Measurements from ENCODE around the gene TBC1D5. TPM values are rescaled to one million over a fixed set of nuclear protein-coding genes. Genes with fewer than 3 reads are reported as not detected.
"Not testable (repeated sequence)": the region's sequence is repeated elsewhere in the genome, so short reads cannot be mapped to it uniquely, and the experiment has no call there.

TBC1D5 gene
- total and polyA plus RNA-seq, 4 donors, result 34.6 to 135 (median 69.1) TPM

DNA sequence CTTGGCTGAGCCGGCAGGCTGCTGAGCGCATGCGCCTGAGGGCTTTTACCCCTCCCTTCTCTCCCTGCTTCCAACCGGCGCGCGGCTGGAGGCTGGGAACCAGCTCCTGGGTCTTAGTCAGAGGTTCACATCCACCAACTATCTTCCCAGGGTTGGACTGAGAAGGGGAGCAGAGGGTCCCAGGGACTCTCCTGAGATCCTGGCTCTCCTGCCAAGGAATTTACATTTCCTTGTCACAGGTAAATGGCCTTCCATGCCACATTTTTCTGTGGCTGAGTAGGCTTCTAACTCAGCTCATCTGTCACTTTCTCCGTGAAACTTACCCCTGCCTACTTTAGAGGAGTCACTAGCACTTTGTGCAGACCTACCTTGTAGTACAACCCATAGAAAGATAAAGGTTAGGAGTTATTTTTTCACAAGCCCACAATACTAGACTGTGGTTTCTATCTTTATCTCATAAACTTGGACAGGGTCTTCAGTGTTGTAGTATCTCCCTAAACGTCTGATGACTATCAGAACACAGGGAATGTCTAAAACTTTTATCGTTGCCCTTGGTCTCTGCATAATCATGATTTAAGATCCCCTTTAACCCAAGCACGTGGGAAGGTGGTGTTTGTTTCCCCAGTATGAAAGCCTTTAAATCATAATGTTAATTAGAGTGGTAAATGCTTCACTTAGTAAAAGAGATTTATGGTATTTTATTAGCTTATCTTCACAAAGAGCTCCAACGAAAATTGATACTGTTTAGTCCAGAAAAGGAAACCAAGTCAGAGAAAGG lies 638 bp upstream of the TBC1D5 start:
- peak overlapping the region; percentile 82 for H3K4me3 ChIP-seq (ENCODE audit: low read depth, low read length)
- H3K27me3 ChIP-seq (ENCODE audit: control insufficient read depth, insufficient read depth, low read length), result no peaks in the 10 kb centered on the region
- peak in 1 of 6 donors; percentile 28 for DNase-seq (ENCODE audit: low read depth in 4 of 6, low spot score in 6 of 6)
- no peaks in the 10 kb centered on the region for H3K36me3 ChIP-seq (ENCODE audit: control insufficient read depth, insufficient read depth, low read length)
- peaks cover 4% of the 10 kb centered on the region for H3K4me1 ChIP-seq (ENCODE audit: control insufficient read depth, insufficient read depth, low read length)
- whole genome bisulfite sequencing (ENCODE audit: insufficient coverage), result 0% methylated on average over 2 of the region's 12 CpGs
- no peaks in the 10 kb centered on the region for H3K9me3 ChIP-seq (ENCODE audit: control insufficient read depth, insufficient read depth, low read length)
- peak overlapping the region; percentile 96 for H3K27ac ChIP-seq (ENCODE audit: low read depth, low read length)

DNA sequence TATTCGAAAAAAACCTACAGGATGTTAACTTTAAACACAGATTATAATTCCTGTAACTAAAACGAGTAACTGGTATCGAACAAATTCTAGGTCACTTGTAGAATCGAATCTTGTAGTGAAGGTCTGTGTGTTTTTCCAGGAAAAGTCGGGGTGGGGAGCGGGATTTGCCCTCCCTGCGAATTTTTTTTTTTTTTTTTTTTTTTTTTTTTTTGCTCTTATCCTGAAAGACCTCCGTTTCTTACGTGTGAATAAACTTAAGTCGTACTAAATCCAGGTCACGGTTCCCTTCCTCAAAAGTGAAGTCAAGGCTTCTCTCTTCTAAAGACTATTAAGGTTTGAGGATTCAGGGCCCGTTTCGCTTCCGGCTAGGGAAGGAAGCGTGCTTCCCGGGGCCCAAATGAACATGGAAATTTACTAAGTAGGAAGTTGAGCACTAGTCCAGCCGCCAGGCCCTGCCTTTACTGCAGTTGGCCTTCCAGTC lies 770 bp downstream of the TBC1D5 start:
- Histone ChIP-seq H3K36me3 (ENCODE audit: control insufficient read depth, insufficient read depth, low read length) (no peaks in the 10 kb centered on the region), H3K4me3 (ENCODE audit: low read depth, low read length) (peak overlapping the region; percentile 82), H3K27ac (ENCODE audit: low read depth, low read length) (peak overlapping the region; percentile 96), H3K27me3 (ENCODE audit: control insufficient read depth, insufficient read depth, low read length) (no peaks in the 10 kb centered on the region), H3K4me1 (ENCODE audit: control insufficient read depth, insufficient read depth, low read length) (peaks cover 4% of the 10 kb centered on the region), H3K9me3 (ENCODE audit: control insufficient read depth, insufficient read depth, low read length) (no peaks in the 10 kb centered on the region)
- DNase-seq (ENCODE audit: low read depth in 4 of 6, low spot score in 6 of 6), result peak in 5 of 6 donors; percentile 29 to 83 (median 42)
- 0% methylated on average over 3 of the region's 17 CpGs for WGBS (ENCODE audit: insufficient coverage)

DNA sequence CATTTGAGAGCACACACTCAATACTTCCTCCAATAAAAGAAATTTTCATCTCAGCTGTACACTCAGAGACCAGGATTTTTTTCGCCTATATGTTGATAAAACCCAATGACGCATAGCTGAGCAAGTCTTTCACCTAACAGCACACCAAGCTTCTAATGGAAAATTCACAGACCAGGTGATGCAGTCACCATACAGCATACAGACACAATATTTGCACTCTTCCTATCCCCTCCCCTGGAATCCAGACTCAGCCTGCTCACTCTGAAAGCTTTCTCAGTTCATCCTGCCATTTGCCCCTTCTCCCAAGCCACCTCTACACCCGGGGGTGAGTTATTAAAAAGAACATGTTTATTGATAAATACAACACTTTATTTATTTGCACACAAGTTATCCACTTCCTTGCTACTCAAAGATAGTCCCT lies 1.7 kb downstream of the TBC1D5 start:
- Histone ChIP-seq H3K9me3 (ENCODE audit: control insufficient read depth, insufficient read depth, low read length) (no peaks in the 10 kb centered on the region), H3K27ac (ENCODE audit: low read depth, low read length) (peak overlapping the region; percentile 96), H3K27me3 (ENCODE audit: control insufficient read depth, insufficient read depth, low read length) (no peaks in the 10 kb centered on the region), H3K36me3 (ENCODE audit: control insufficient read depth, insufficient read depth, low read length) (no peaks in the 10 kb centered on the region), H3K4me3 (ENCODE audit: low read depth, low read length) (peak overlapping the region; percentile 82), H3K4me1 (ENCODE audit: control insufficient read depth, insufficient read depth, low read length) (peaks cover 4% of the 10 kb centered on the region)
- WGBS (ENCODE audit: insufficient coverage), result 72% methylated on average over 2 of the region's 3 CpGs
- peak in 2 of 6 donors; percentile 8 to 23 for DNase-seq (ENCODE audit: low read depth in 4 of 6, low spot score in 6 of 6)

DNA sequence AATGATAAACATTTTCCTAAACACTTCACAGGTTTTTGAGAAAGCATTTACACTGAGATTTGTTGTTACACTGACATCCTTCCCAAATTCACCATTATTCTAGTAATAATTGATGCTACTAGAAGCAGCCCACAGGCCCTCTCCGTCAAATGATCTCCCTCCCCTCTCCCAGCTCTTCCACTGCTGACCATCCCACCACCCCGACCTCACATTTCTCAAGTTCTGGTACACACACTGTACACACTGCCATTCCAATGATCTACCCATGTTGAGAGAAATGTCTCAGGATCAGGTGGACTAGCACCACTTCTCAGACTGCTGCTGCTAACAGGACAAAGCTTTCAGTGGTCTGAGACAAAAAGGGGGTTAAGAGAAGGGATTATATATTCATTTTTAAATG lies 3.5 kb downstream of the TBC1D5 start:
- Histone ChIP-seq H3K9me3 (ENCODE audit: control insufficient read depth, insufficient read depth, low read length) (no peaks in the 10 kb centered on the region), H3K4me1 (ENCODE audit: control insufficient read depth, insufficient read depth, low read length) (peaks cover 4% of the 10 kb centered on the region), H3K27me3 (ENCODE audit: control insufficient read depth, insufficient read depth, low read length) (no peaks in the 10 kb centered on the region), H3K27ac (ENCODE audit: low read depth, low read length) (no peak overlapping the region), H3K36me3 (ENCODE audit: control insufficient read depth, insufficient read depth, low read length) (no peaks in the 10 kb centered on the region), H3K4me3 (ENCODE audit: low read depth, low read length) (no peak overlapping the region)
- WGBS (ENCODE audit: insufficient coverage), result 40% methylated on average over 1 of the region's 2 CpGs
- DNase-seq (ENCODE audit: low read depth in 4 of 6, low spot score in 6 of 6), result no peak

DNA sequence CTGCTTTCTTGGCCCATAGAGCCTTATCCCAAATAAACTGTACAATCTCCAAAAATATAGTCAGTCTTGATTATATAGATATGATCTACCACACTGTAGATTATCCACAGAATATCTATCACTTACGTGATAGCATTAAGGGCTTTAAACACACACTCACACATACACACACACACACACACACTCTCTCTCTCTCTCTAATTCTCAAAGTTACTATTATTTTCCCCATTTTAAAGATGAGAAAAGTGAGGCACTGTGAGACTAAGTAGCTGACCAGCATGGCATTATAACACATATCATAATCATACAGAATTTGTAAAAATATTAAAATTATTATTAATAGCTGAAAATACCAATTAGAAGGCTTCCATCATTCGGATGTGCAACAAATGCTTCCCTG lies 4.2 kb downstream of the TBC1D5 start:
- H3K36me3 ChIP-seq (ENCODE audit: control insufficient read depth, insufficient read depth, low read length), result no peaks in the 10 kb centered on the region
- H3K4me3 ChIP-seq (ENCODE audit: low read depth, low read length), result no peak overlapping the region
- no peaks in the 10 kb centered on the region for H3K9me3 ChIP-seq (ENCODE audit: control insufficient read depth, insufficient read depth, low read length)
- H3K27me3 ChIP-seq (ENCODE audit: control insufficient read depth, insufficient read depth, low read length), result no peaks in the 10 kb centered on the region
- DNase-seq (ENCODE audit: low read depth in 4 of 6, low spot score in 6 of 6), result no peak
- whole genome bisulfite sequencing (ENCODE audit: insufficient coverage), result 78% methylated on average over 1 of the region's 2 CpGs
- H3K27ac ChIP-seq (ENCODE audit: low read depth, low read length), result no peak overlapping the region
- peaks cover 4% of the 10 kb centered on the region for H3K4me1 ChIP-seq (ENCODE audit: control insufficient read depth, insufficient read depth, low read length)

DNA sequence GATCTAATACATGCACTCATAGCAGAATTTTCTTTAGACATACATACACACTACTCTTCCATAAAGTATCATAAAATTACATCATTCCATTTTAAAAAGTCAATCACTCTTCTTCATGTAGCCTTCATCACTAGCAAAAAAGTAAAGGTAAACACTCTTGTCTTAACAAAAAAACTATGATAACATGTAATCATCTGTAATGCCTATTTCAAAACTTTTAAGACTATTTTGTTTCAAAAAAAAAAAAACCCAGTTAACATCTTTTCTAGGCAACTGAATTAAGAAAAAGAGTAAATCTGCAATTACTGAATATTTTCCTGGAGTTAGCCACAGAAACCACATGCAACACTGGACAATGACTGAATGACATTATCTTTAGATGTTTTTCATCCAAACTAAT lies 4.8 kb downstream of the TBC1D5 start:
- H3K36me3 ChIP-seq (ENCODE audit: control insufficient read depth, insufficient read depth, low read length), result no peaks in the 10 kb centered on the region
- H3K4me1 ChIP-seq (ENCODE audit: control insufficient read depth, insufficient read depth, low read length), result peaks cover 4% of the 10 kb centered on the region
- no peak for DNase-seq (ENCODE audit: low read depth in 4 of 6, low spot score in 6 of 6)
- no peaks in the 10 kb centered on the region for H3K9me3 ChIP-seq (ENCODE audit: control insufficient read depth, insufficient read depth, low read length)
- no peak overlapping the region for H3K27ac ChIP-seq (ENCODE audit: low read depth, low read length)
- H3K27me3 ChIP-seq (ENCODE audit: control insufficient read depth, insufficient read depth, low read length), result no peaks in the 10 kb centered on the region
- H3K4me3 ChIP-seq (ENCODE audit: low read depth, low read length), result no peak overlapping the region

DNA sequence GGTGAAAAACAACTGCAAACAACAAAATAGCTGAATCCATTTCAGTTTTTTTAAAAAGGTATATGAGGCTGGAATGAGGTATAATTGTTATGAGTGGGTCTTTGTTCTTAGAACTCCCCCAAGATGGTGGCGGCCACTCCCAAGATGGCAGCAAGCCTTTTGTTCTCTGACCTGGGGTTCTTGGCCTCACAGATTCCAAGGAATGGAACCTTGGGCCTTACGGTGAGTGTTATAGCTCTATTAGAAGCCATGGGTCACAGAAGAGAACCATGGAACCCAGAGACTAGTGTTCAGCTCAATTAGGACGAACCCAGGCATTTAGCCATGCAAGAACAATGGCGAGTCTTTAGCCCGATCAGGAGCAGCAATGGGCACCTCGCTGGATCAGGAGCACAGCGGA lies 7.1 kb downstream of the TBC1D5 start:
- H3K4me1 ChIP-seq (ENCODE audit: control insufficient read depth, insufficient read depth, low read length); H3K36me3 ChIP-seq (ENCODE audit: control insufficient read depth, insufficient read depth, low read length): not testable (repeated sequence)
- 96% methylated on average over 7 of the region's 7 CpGs for WGBS (ENCODE audit: insufficient coverage)

DNA sequence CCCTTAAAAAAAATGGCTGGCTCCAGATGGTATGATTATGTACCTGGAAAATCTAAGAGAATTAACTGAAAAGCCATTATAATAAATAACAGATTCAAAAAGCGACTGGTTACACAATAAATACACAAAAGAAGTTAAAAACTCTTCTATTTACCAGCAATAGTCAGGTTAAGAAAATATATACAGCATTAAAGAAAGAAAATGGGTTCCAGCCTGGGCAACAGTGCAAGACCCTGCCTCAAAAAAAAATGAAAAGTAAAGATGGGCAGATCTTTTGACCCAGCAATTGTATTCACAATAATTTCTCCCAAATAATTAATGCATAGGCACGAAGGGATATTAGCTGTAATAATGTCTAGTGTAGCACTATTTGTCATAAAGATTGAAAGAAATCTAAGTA lies 8.7 kb downstream of the TBC1D5 start:
- H3K9me3 ChIP-seq (ENCODE audit: control insufficient read depth, insufficient read depth, low read length), result no peaks in the 10 kb centered on the region
- no peak for DNase-seq (ENCODE audit: low read depth in 4 of 6, low spot score in 6 of 6)
- WGBS (ENCODE audit: insufficient coverage), result no CpG with 5 or more reads among the region's 2 CpGs
- H3K4me1 ChIP-seq (ENCODE audit: control insufficient read depth, insufficient read depth, low read length), result no peaks in the 10 kb centered on the region
- H3K36me3 ChIP-seq (ENCODE audit: control insufficient read depth, insufficient read depth, low read length), result no peaks in the 10 kb centered on the region
- H3K4me3 ChIP-seq (ENCODE audit: low read depth, low read length), result no peak overlapping the region
- H3K27ac ChIP-seq (ENCODE audit: low read depth, low read length), result no peak overlapping the region
- no peaks in the 10 kb centered on the region for H3K27me3 ChIP-seq (ENCODE audit: control insufficient read depth, insufficient read depth, low read length)

More for the DNA sequence above, 7.1 kb downstream of the TBC1D5 start:
- not testable (repeated sequence) for H3K4me3 ChIP-seq (ENCODE audit: low read depth, low read length); H3K27ac ChIP-seq (ENCODE audit: low read depth, low read length); H3K9me3 ChIP-seq (ENCODE audit: control insufficient read depth, insufficient read depth, low read length); H3K27me3 ChIP-seq (ENCODE audit: control insufficient read depth, insufficient read depth, low read length); DNase-seq (ENCODE audit: low read depth in 4 of 6, low spot score in 6 of 6)

DNA sequence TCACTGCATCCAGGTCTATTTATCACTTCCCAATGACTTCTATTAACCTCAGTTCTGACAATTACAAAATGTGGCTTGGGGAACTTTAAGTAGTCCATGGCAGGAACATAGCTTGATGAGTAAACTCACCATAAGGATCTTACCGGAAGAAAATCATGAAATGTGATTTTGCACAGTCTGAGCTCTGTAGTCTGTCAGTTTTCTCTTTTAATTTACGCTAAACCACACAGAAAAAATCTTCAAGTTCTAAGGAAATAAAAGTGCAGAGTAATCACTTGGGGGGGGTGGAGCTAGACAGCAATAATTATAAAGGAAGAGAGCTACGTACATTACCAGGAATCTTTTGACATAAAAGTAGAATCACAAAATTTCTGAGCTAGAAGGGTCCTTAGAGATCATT lies 9.2 kb downstream of the TBC1D5 start:
- H3K9me3 ChIP-seq (ENCODE audit: control insufficient read depth, insufficient read depth, low read length), result no peaks in the 10 kb centered on the region
- DNase-seq (ENCODE audit: low read depth in 4 of 6, low spot score in 6 of 6), result no peak
- no peak overlapping the region for H3K4me3 ChIP-seq (ENCODE audit: low read depth, low read length)
- H3K27me3 ChIP-seq (ENCODE audit: control insufficient read depth, insufficient read depth, low read length), result no peaks in the 10 kb centered on the region
- no peaks in the 10 kb centered on the region for H3K36me3 ChIP-seq (ENCODE audit: control insufficient read depth, insufficient read depth, low read length)
- H3K27ac ChIP-seq (ENCODE audit: low read depth, low read length), result no peak overlapping the region
- no peaks in the 10 kb centered on the region for H3K4me1 ChIP-seq (ENCODE audit: control insufficient read depth, insufficient read depth, low read length)
- WGBS (ENCODE audit: insufficient coverage), result no CpG with 5 or more reads among the region's 3 CpGs

DNA sequence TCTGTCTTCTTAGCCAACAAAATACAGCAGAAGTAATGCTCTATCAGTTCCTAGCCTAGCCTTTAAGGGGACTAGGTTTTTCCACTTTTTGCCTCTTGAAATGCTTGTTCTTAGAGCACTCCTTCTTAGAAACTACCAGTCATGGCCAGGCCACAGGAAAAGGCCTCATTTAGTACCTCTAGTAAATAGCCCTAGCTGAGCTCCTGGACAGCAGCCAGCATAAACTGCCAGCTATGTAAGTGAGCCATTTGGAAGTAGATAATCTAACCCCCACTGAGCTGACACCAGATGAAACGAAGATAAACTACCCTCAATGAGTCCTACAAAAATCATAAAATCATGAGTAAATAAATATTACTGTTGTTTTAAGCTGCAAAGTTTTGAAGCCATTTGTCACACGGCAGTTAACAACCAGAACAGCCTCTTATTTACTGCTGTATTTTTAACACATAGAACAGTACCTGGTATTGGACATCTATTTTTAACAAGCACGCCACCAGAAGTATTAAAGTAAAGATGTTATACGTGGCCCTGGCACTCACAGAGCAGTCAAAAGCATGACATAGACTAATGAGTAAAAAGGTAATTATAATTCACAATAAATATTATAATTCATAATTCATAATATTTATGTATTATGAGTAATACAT lies 12.0 kb downstream of the TBC1D5 start:
- peaks cover 3% of the 10 kb centered on the region for H3K9me3 ChIP-seq (ENCODE audit: control insufficient read depth, insufficient read depth, low read length)
- H3K4me1 ChIP-seq (ENCODE audit: control insufficient read depth, insufficient read depth, low read length), result no peaks in the 10 kb centered on the region
- DNase-seq (ENCODE audit: low read depth in 4 of 6, low spot score in 6 of 6), result peak in 2 of 6 donors; percentile 15 to 35
- H3K36me3 ChIP-seq (ENCODE audit: control insufficient read depth, insufficient read depth, low read length), result no peaks in the 10 kb centered on the region
- H3K4me3 ChIP-seq (ENCODE audit: low read depth, low read length), result no peak overlapping the region
- H3K27me3 ChIP-seq (ENCODE audit: control insufficient read depth, insufficient read depth, low read length), result no peaks in the 10 kb centered on the region
- WGBS (ENCODE audit: insufficient coverage), result no CpG with 5 or more reads among the region's 4 CpGs
- no peak overlapping the region for H3K27ac ChIP-seq (ENCODE audit: low read depth, low read length)

Measured in spinal cord (tissue), 10 donors.